Spleen (tissue), 11 donors: ENCODE results near the gene WNT9A. TPM values are rescaled to one million over a fixed set of nuclear protein-coding genes. Genes with fewer than 3 reads are reported as not detected.

ENCODE experiments used
- DNase-seq: peaks from one replicate; pipeline ENCODE4 v3.0.0-alpha.2; 2020
- H3K27ac ChIP-seq, 8 donors: fragments of 200-600 bp; sonication (generic) in 7 of 8; 1 replicate in 4 of 8; 2 replicates in 4 of 8; pipeline versions ENCODE4 v1.5.0 to v1.8.0; 2016 to 2021; ENCODE audit warnings: inconsistent platforms in 4 of 8, mild to moderate bottlenecking in 4 of 8, moderate library complexity in 1 of 8
- H3K27me3 ChIP-seq, 7 donors: fragments of 200-600 bp; sonication (generic) in 6 of 7; replicated peaks in 1 of 7; 1 replicate in 4 of 7; 2 replicates in 3 of 7; pipeline versions ENCODE4 v1.5.0 to v1.8.0; 2016 to 2021; ENCODE audit warnings: inconsistent platforms in 3 of 7, mild to moderate bottlenecking in 1 of 7
- H3K36me3 ChIP-seq, 6 donors: fragments of 200-600 bp; sonication (generic) in 5 of 6; 1 replicate in 4 of 6; 2 replicates in 2 of 6; pipeline versions ENCODE4 v1.5.0 to v1.8.0; 2016 to 2021; ENCODE audit warnings: inconsistent platforms in 2 of 6
- H3K4me1 ChIP-seq, 6 donors: fragments of 200-600 bp; sonication (generic) in 5 of 6; 1 replicate in 3 of 6; 2 replicates in 3 of 6; pipeline versions ENCODE4 v1.5.0 to v1.8.0; 2016 to 2021; ENCODE audit warnings: inconsistent platforms in 3 of 6
- H3K4me3 ChIP-seq, 8 donors: fragments of 200-600 bp; sonication (generic) in 7 of 8; 1 replicate in 4 of 8; 2 replicates in 4 of 8; pipeline versions ENCODE4 v1.5.0 to v1.8.0; 2016 to 2021; ENCODE audit warnings: inconsistent platforms in 4 of 8, mild to moderate bottlenecking in 4 of 8, moderate library complexity in 2 of 8
- H3K9me3 ChIP-seq, 8 donors: fragments of 200-600 bp; sonication (generic) in 7 of 8; 1 replicate in 4 of 8; 2 replicates in 4 of 8; pipeline versions ENCODE4 v1.5.0 to v1.8.0; 2016 to 2021; ENCODE audit warnings: inconsistent platforms in 4 of 8
- CTCF ChIP-seq, 11 experiments: fragments of 200-600 bp in 7 of 11; fragments of 450-650 bp in 4 of 11; sonication (generic) in 4 of 11; IDR thresholded peaks in 8 of 11; conservative IDR thresholded peaks in 3 of 11; 1 replicate in 7 of 11; 2 replicates in 4 of 11; pipeline versions ENCODE4 v1.4.0 to v1.8.0; 2016 to 2021; ENCODE audit warnings: antibody characterized with exemption in 11 of 11, inconsistent platforms in 4 of 11, mild to moderate bottlenecking in 1 of 11
- POLR2A ChIP-seq, 3 donors: fragments of 450-650 bp; IDR thresholded peaks; one replicate each; pipeline ENCODE4 v1.5.1; 2017; ENCODE audit warnings: antibody characterized with exemption in 3 of 3, mild to moderate bottlenecking in 1 of 3
- POLR2AphosphoS5 ChIP-seq, 3 donors: sonication (generic); formaldehyde crosslinking; IDR thresholded peaks; one replicate each; pipeline ENCODE4 v1.5.1; 2017; ENCODE audit warnings: antibody characterized with exemption in 3 of 3
- WGBS, 5 donors: extraction: QIAGEN DNeasy Blood & Tissue Kit in 3 of 5; methylation state at CpG; one replicate each; pipeline versions ENCODE4 v1.1.5 to v1.1.7; 2013 to 2018; 5-methylcytosine and 5-hydroxymethylcytosine counted together
- intact Hi-C: fragments of 100-400 bp; cut with DNase I; formaldehyde crosslinking; loops from one replicate; pipeline ENCODE4 v1.15.0; 2023; ENCODE audit warnings: low total_unique reads
- polyA plus RNA-seq, 3 donors: library from polyadenylated mRNA; stranded (reverse); fragments of 200-250 nt; gene quantifications; one replicate each; pipeline ENCODE4 v1.2.1, GENCODE V29; 2013
- total RNA-seq, 7 donors: library from RNA; depleted of rRNA in 3 of 7; stranded (reverse); fragments of >200 nt in 3 of 7; fragmentation: NEBNext Ultra II Directional in 4 of 7; extraction: Animal tissue kit (Norgen Biotek cat#: 25700) in 4 of 7; gene quantifications; one replicate each; pipeline versions ENCODE4 v1.1.0 to v1.2.1, GENCODE V29; 2016 to 2021
- donor health status: healthy with polysubstance abuse.
- donor health status: DM: no; HTN: no; CAD: no; lungs with moderate emphysema.
- donor health status: DM: no; HTN: no; CAD: no.
- donor health status: Bipolar disorder and iron deficiency.
- donor health status: healthy.
- donor health status: DM: no; HTN: no; CAD: no.
- donor health status: DM: yes; HTN: yes; CAD: no.

WNT9A gene
- total and polyA plus RNA-seq, 10 donors = 0.08 to 3.6 (median 0.77) TPM

GRCh38 chr1:227955808-227956207, 8.1 kb upstream of the WNT9A start:
- Histone ChIP-seq H3K4me3 (no peak overlapping the region), H3K4me1 (no peaks in the 10 kb centered on the region), H3K27ac (no peak overlapping the region), H3K36me3 (no peaks in the 10 kb centered on the region), H3K9me3 (peaks cover 0 to 6% (median 0%) of the 10 kb centered on the region in 8 donors), H3K27me3 (peaks cover 0 to 79% (median 13%) of the 10 kb centered on the region in 7 donors)
- no peak for DNase-seq
- intact Hi-C loops = no loop called here
- TF ChIP-seq CTCF (IDR thresholded peaks at IDR 0.05 in 8 of 11, conservative IDR thresholded peaks at IDR 0.05 in 3 of 11) = no peak
- no peak for TF ChIP-seq POLR2AphosphoS5 (IDR thresholded peaks at IDR 0.05)
- TF ChIP-seq POLR2A (IDR thresholded peaks at IDR 0.05) = no peak

GRCh38 chr1:227954163-227954850, 6.6 kb upstream of the WNT9A start:
- H3K27ac ChIP-seq = no peak overlapping the region
- no peaks in the 10 kb centered on the region for H3K36me3 ChIP-seq
- H3K4me1 ChIP-seq = no peaks in the 10 kb centered on the region
- no peak overlapping the region for H3K4me3 ChIP-seq
- no peak for TF ChIP-seq POLR2AphosphoS5 (IDR thresholded peaks at IDR 0.05)
- TF ChIP-seq CTCF (IDR thresholded peaks at IDR 0.05 in 8 of 11, conservative IDR thresholded peaks at IDR 0.05 in 3 of 11) = peak in 1 of 11 experiments; percentile 13
- TF ChIP-seq POLR2A (IDR thresholded peaks at IDR 0.05) = no peak
- peaks cover 0 to 6% (median 0%) of the 10 kb centered on the region in 8 donors for H3K9me3 ChIP-seq
- intact Hi-C loops = loop anchor here (5.0 kb wide), 1 partner anchor 472 kb away; no protein-coding TSS in a partner anchor
- DNase-seq = no peak
- H3K27me3 ChIP-seq = peaks cover 0 to 86% (median 13%) of the 10 kb centered on the region in 7 donors
- 24 to 32% (median 29%) methylated on average over 3 to 4 of the region's 4 CpGs for WGBS, 5 donors

- Histone ChIP-seq H3K4me1 (peaks cover 5 to 12% (median 8%) of the 10 kb centered on the region in 6 donors), H3K27me3 (peaks cover 0 to 89% (median 24%) of the 10 kb centered on the region in 7 donors), H3K9me3 (peaks cover 0 to 6% (median 0%) of the 10 kb centered on the region in 8 donors), H3K27ac (no peak overlapping the region), H3K4me3 (no peak overlapping the region), H3K36me3 (no peaks in the 10 kb centered on the region)
- 86 to 95% (median 87%) methylated on average over 3 of the region's 3 CpGs for WGBS, 5 donors
- DNase-seq = no peak
- no peak for TF ChIP-seq CTCF (IDR thresholded peaks at IDR 0.05 in 8 of 11, conservative IDR thresholded peaks at IDR 0.05 in 3 of 11)
- TF ChIP-seq POLR2A (IDR thresholded peaks at IDR 0.05) = no peak
- no peak for TF ChIP-seq POLR2AphosphoS5 (IDR thresholded peaks at IDR 0.05)
- intact Hi-C loops = loop anchor here (5.0 kb wide), 1 partner anchor 471 kb away; no protein-coding TSS in a partner anchor
Observed at GRCh38 chr1:227953022-227953412, 5.3 kb upstream of the WNT9A start.

- peak; percentile 64 for DNase-seq
Observed at GRCh38 chr1:227952374-227953021, 4.8 kb upstream of the WNT9A start.

More at GRCh38 chr1:227952374-227953021, 4.8 kb upstream of the WNT9A start:
- peaks cover 5 to 15% (median 8%) of the 10 kb centered on the region in 6 donors for H3K4me1 ChIP-seq
- intact Hi-C loops = loop anchor here (5.0 kb wide), 1 partner anchor 470 kb away; no protein-coding TSS in a partner anchor
- peaks cover 0 to 89% (median 22%) of the 10 kb centered on the region in 7 donors for H3K27me3 ChIP-seq
- no peak overlapping the region for H3K4me3 ChIP-seq
- WGBS, 5 donors = 80 to 93% (median 83%) methylated on average over 9 to 18 of the region's 18 CpGs
- H3K36me3 ChIP-seq = no peaks in the 10 kb centered on the region
- TF ChIP-seq POLR2AphosphoS5 (IDR thresholded peaks at IDR 0.05) = no peak
- TF ChIP-seq POLR2A (IDR thresholded peaks at IDR 0.05) = no peak
- no peak for TF ChIP-seq CTCF (IDR thresholded peaks at IDR 0.05 in 8 of 11, conservative IDR thresholded peaks at IDR 0.05 in 3 of 11)
- peaks cover 0 to 6% (median 0%) of the 10 kb centered on the region in 8 donors for H3K9me3 ChIP-seq
- H3K27ac ChIP-seq = no peak overlapping the region
